Smooth muscle cell (in vitro differentiated cells): ENCODE data around the gene STOM. TPM values are rescaled to one million over a fixed set of nuclear protein-coding genes. Genes with fewer than 3 reads are reported as not detected.

Experiments
- DNase-seq: peaks from one replicate; lab custom pipeline; 2025; ENCODE audit not compliant: unreplicated experiment; lab: John Stamatoyannopoulos, UW
- H2AFZ ChIP-seq: fragments of 200-600 bp; sonication (generic); 2 replicates; pipeline ENCODE4 v1.6.0; 2016; ENCODE audit warnings: antibody characterized with exemption, low read depth, mild to moderate bottlenecking
- H3F3A ChIP-seq: fragments of 200-600 bp; sonication (generic); 2 replicates; pipeline ENCODE4 v1.6.0; 2017; ENCODE audit warnings: antibody characterized with exemption, low read depth
- H3K27ac ChIP-seq: fragments of 200-600 bp; sonication (generic); 2 replicates; pipeline ENCODE4 v1.5.1; 2016; ENCODE audit warnings: low read depth, mild to moderate bottlenecking
- H3K27me3 ChIP-seq: fragments of 200-600 bp; sonication (generic); 2 replicates; pipeline ENCODE4 v1.6.1; 2016; ENCODE audit warnings: low read depth, mild to moderate bottlenecking
- H3K36me3 ChIP-seq: fragments of 200-600 bp; sonication (generic); 2 replicates; pipeline ENCODE4 v1.5.1; 2016; ENCODE audit warnings: low read depth
- H3K4me1 ChIP-seq: fragments of 200-600 bp; sonication (generic); 2 replicates; pipeline ENCODE4 v1.5.1; 2016; ENCODE audit warnings: low read depth
- H3K4me2 ChIP-seq: fragments of 200-600 bp; sonication (generic); 2 replicates; pipeline ENCODE4 v1.6.0; 2016; ENCODE audit warnings: mild to moderate bottlenecking
- H3K4me3 ChIP-seq: fragments of 200-600 bp; sonication (generic); 2 replicates; pipeline ENCODE4 v1.5.1; 2016; ENCODE audit warnings: mild to moderate bottlenecking
- H3K79me2 ChIP-seq: fragments of 200-600 bp; sonication (generic); 2 replicates; pipeline ENCODE4 v1.6.0; 2016; ENCODE audit warnings: low read depth, mild to moderate bottlenecking
- H3K9ac ChIP-seq: fragments of 200-600 bp; sonication (generic); 2 replicates; pipeline ENCODE4 v1.6.0; 2016; ENCODE audit warnings: low read depth
- H3K9me3 ChIP-seq: fragments of 200-600 bp; sonication (generic); replicated peaks from 2 replicates; pipeline ENCODE4 v1.5.1; 2016; ENCODE audit warnings: low read depth
- H4K20me1 ChIP-seq: fragments of 200-600 bp; sonication (generic); 2 replicates; pipeline ENCODE4 v1.6.0; 2016; ENCODE audit warnings: low read depth
- WGBS: methylation state at CpG from one replicate; pipeline ENCODE4 v1.1.7; 2016; ENCODE audit warnings: low lambda C conversion rate; 5-methylcytosine and 5-hydroxymethylcytosine counted together
- polyA plus RNA-seq: library from polyadenylated mRNA; unstranded; fragments of >200 nt; fragmentation: Nextera tagmentation; extraction: Ambion mirVana; gene quantifications from 2 replicates; pipeline ENCODE4 v1.2.1, GENCODE V29; 2016
- total RNA-seq: library from RNA; depleted of rRNA; stranded (reverse); fragments of >200 nt; gene quantifications from 2 replicates; pipeline ENCODE4 v1.2.3, GENCODE V29; 2014
- TF ChIP-seq, protein P1 (sequence below): fragments of 200-600 bp; sonication (generic); IDR thresholded peaks from 2 replicates; pipeline ENCODE4 v1.5.1; 2017; ENCODE audit warnings: borderline replicate concordance, mild to moderate bottlenecking, antibody characterized with exemption; ENCODE audit not compliant: insufficient read depth, poor library complexity, severe bottlenecking

The STOM gene
- total and polyA plus RNA-seq, 2 experiments from 2014 or later, result 105 to 187 TPM

DNA sequence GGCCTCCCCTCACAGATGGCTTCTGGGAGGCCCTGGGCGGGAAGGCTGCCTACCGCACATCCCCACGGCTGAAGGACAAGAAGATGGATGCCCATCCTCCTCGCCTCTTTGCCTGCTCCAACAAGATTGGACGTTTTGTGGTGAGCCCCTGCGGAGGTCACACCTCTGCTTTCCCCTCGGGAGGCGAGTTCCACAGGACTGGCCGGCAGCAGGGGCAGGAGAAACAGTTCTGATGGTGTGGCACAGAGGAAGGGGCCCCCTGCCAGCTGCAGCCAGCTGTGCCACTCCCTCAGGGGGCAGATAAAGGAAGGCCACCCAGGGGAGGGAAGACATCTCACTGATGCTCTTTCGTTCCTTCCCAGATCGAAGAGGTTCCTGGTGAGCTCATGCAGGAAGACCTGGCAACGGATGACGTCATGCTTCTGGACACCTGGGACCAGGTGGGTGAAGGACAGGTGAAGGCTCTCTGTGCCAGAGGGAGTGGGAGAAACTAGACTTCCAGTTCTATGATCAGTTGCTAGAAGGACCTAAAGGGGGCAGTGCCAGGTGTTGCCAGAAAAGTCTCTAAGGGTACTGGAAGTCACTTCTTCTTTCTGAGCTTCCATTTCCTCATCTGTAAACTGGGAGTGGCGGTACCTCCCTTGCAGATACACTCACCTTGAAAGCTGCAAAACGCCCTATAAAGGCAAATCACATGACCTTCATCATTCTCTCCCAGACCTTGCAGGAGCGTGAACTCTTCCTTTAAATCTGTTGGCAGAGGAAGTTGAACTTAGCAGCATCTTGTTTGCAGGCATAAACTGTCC, 41.0 kb downstream of the STOM start:
- Histone ChIP-seq H3K27ac (no peak overlapping the region), H3K4me3 (no peak overlapping the region), H3K4me1 (no peaks in the 10 kb centered on the region), H2AFZ (no peak overlapping the region), H3K4me2 (no peak overlapping the region), H4K20me1 (no peaks in the 10 kb centered on the region), H3K9ac (no peak overlapping the region), H3F3A (peaks cover 39% of the 10 kb centered on the region), H3K36me3 (peaks cover 17% of the 10 kb centered on the region), H3K79me2 (no peaks in the 10 kb centered on the region), H3K9me3 (no peaks in the 10 kb centered on the region), H3K27me3 (no peaks in the 10 kb centered on the region)
- TF ChIP-seq, protein P1, sequence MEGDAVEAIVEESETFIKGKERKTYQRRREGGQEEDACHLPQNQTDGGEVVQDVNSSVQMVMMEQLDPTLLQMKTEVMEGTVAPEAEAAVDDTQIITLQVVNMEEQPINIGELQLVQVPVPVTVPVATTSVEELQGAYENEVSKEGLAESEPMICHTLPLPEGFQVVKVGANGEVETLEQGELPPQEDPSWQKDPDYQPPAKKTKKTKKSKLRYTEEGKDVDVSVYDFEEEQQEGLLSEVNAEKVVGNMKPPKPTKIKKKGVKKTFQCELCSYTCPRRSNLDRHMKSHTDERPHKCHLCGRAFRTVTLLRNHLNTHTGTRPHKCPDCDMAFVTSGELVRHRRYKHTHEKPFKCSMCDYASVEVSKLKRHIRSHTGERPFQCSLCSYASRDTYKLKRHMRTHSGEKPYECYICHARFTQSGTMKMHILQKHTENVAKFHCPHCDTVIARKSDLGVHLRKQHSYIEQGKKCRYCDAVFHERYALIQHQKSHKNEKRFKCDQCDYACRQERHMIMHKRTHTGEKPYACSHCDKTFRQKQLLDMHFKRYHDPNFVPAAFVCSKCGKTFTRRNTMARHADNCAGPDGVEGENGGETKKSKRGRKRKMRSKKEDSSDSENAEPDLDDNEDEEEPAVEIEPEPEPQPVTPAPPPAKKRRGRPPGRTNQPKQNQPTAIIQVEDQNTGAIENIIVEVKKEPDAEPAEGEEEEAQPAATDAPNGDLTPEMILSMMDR, result no peak
- 95% methylated on average over 16 of the region's 16 CpGs for WGBS
- no peak for DNase-seq

DNA sequence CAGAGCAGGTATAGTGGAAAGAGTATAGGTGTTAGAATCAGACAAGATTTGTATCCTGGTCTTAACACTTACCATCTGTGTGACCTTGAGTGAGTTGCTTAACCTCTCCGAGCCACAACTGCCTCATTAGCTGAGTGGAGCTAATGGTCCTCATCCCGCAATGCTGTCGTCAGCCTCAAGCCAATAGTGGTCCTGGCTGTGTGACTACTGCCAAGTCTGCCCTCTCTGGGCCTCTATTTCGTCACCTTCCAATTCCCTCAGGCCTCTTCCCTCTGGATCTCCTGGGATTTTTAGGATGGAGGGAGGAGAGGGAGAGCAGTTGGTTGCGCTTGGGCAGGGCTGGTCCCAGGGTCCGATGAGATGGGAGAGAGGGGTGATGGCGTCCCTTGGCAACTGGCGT, 41.6 kb downstream of the STOM start:
- no peaks in the 10 kb centered on the region for H3K9me3 ChIP-seq
- 97% methylated on average over 8 of the region's 8 CpGs for WGBS
- H3K4me1 ChIP-seq, result no peaks in the 10 kb centered on the region
- no peak for DNase-seq
- no peaks in the 10 kb centered on the region for H3K27me3 ChIP-seq
- no peak overlapping the region for H3K4me3 ChIP-seq
- H3K4me2 ChIP-seq, result no peak overlapping the region
- no peak overlapping the region for H3K9ac ChIP-seq
- H3F3A ChIP-seq, result peaks cover 33% of the 10 kb centered on the region
- peaks cover 17% of the 10 kb centered on the region for H3K36me3 ChIP-seq
- no peaks in the 10 kb centered on the region for H3K79me2 ChIP-seq
- TF ChIP-seq, protein P1, result no peak
- H4K20me1 ChIP-seq, result no peaks in the 10 kb centered on the region
- no peak overlapping the region for H2AFZ ChIP-seq
- no peak overlapping the region for H3K27ac ChIP-seq

DNA sequence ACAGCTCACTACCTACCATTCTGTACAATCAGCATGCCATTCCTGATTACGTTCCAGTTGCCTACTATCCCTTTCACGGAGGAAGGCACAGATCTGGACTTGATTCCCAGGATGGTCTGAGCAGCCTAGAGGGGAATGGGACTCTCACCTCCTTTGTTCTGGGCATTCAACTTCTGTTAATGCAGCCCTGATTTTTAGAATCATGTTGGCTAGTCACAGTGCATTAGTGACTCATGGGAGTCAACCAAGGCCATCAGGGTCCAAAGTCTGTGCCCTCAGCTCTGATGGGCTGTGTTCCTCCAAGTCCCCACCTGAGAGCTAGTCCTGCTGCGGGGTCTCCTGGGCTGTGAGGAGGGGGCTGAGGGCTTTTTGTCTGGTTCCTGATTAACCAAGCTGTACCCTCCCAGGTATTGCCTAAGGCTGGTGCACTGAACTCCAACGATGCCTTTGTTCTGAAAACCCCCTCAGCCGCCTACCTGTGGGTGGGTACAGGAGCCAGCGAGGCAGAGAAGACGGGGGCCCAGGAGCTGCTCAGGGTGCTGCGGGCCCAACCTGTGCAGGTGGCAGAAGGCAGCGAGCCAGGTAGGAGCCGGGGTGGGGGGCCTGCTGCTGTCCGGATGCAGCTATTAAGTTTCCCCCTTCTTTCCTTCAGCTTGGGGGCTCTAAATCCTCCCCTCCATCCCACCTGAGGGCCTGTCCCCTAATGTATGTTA, 43.0 kb downstream of the STOM start:
- Histone ChIP-seq H3K36me3 (peaks cover 12% of the 10 kb centered on the region), H3K4me3 (no peak overlapping the region), H2AFZ (no peak overlapping the region), H4K20me1 (no peaks in the 10 kb centered on the region), H3K79me2 (no peaks in the 10 kb centered on the region), H3K4me1 (no peaks in the 10 kb centered on the region), H3K27me3 (no peaks in the 10 kb centered on the region), H3F3A (peaks cover 22% of the 10 kb centered on the region), H3K27ac (peak overlapping the region; percentile 45), H3K9ac (no peak overlapping the region), H3K4me2 (no peak overlapping the region), H3K9me3 (no peaks in the 10 kb centered on the region)
- TF ChIP-seq, protein P1, result no peak
- 94% methylated on average over 11 of the region's 11 CpGs for WGBS
- DNase-seq, result no peak
